GM21381 (cell line): ENCODE data around the gene CHEK2.
"Not testable (repeated sequence)": the region's sequence is repeated elsewhere in the genome, so short reads cannot be mapped to it uniquely, and the experiment has no call there.

ENCODE experiments used
- ATAC-seq: cut with Tn5 transposase; IDR thresholded peaks from one replicate; pipeline ENCODE4 v1.9.1; 2021; ENCODE audit warnings: mild to moderate bottlenecking, moderate library complexity; ENCODE audit not compliant: unreplicated experiment

Gene CHEK2

GRCh38 chr22:28741785-28742561 is at the start of gene CHEK2, which contains the start of gene HSCB:
CHEK2 (minus strand) TSS chr22:28741820; CDS start chr22:28734721, 7,099 bp downstream.
HSCB (plus strand) TSS chr22:28742039; CDS start chr22:28742096, 57 bp downstream.
- peak; percentile 90 for ATAC-seq

GRCh38 chr22:28791124-28791523 is 49.5 kb upstream of the CHEK2 start:
- ATAC-seq: no peak

- no peak for ATAC-seq
Measured at GRCh38 chr22:28788601-28789000, 47.0 kb upstream of the CHEK2 start.

GRCh38 chr22:28783786-28784671 is 42.4 kb upstream of the CHEK2 start:
- no peak for ATAC-seq

- no peak for ATAC-seq
Measured at GRCh38 chr22:28780296-28780695, 38.7 kb upstream of the CHEK2 start.

- ATAC-seq: no peak
Measured at GRCh38 chr22:28779833-28780232, 38.2 kb upstream of the CHEK2 start.

GRCh38 chr22:28774378-28774777 is 32.8 kb upstream of the CHEK2 start:
- no peak for ATAC-seq

- peak; percentile 22 for ATAC-seq
Measured at GRCh38 chr22:28773461-28773867, 31.8 kb upstream of the CHEK2 start.

GRCh38 chr22:28772633-28773460 is 31.2 kb upstream of the CHEK2 start, which contains the start of gene CCDC117:
CCDC117 (plus strand) TSS chr22:28772695; CDS start chr22:28772850, 155 bp downstream.
- ATAC-seq: peak; percentile 82

- no peak for ATAC-seq
Measured at GRCh38 chr22:28771195-28771791, 29.7 kb upstream of the CHEK2 start.

GRCh38 chr22:28769394-28770085 is 27.9 kb upstream of the CHEK2 start:
- no peak for ATAC-seq

GRCh38 chr22:28768701-28769393 is 27.2 kb upstream of the CHEK2 start:
- no peak for ATAC-seq

GRCh38 chr22:28766628-28767027 is 25.0 kb upstream of the CHEK2 start:
- ATAC-seq: no peak

- not testable (repeated sequence) for ATAC-seq
Measured at GRCh38 chr22:28762000-28762399, 20.4 kb upstream of the CHEK2 start.

- ATAC-seq: no peak
Measured at GRCh38 chr22:28761449-28761755, 19.8 kb upstream of the CHEK2 start.

GRCh38 chr22:28759861-28760560 is 18.4 kb upstream of the CHEK2 start:
- ATAC-seq: no peak

- ATAC-seq: not testable (repeated sequence)
Measured at GRCh38 chr22:28754512-28754911, 12.9 kb upstream of the CHEK2 start.

- ATAC-seq: no peak
Measured at GRCh38 chr22:28750471-28750881, 8.9 kb upstream of the CHEK2 start.

GRCh38 chr22:28743852-28744251 is 2.2 kb upstream of the CHEK2 start:
- ATAC-seq: no peak
